Fibroblast of pulmonary artery (primary cell): ENCODE data around the gene TAF10.
A peak's percentile ranks its signal among the peaks of the same experiment; 100 is the strongest.

ENCODE experiments used
- DNase-seq: peaks from one replicate; pipeline ENCODE4 v3.0.0-alpha.2; 2010; ENCODE audit warnings: low read depth
- H3K4me3 ChIP-seq: replicated peaks from 2 replicates; pipeline ENCODE4 v1.5.1; 2011; ENCODE audit warnings: low read depth, mild to moderate bottlenecking, control low read depth, low read length, moderate library complexity
- TF ChIP-seq, protein P1 (sequence below): IDR thresholded peaks from 2 replicates; pipeline ENCODE4 v1.5.1; 2011; ENCODE audit warnings: mild to moderate bottlenecking, control low read depth, low read length, inconsistent platforms; ENCODE audit errors: missing control alignments

Gene TAF10

DNA sequence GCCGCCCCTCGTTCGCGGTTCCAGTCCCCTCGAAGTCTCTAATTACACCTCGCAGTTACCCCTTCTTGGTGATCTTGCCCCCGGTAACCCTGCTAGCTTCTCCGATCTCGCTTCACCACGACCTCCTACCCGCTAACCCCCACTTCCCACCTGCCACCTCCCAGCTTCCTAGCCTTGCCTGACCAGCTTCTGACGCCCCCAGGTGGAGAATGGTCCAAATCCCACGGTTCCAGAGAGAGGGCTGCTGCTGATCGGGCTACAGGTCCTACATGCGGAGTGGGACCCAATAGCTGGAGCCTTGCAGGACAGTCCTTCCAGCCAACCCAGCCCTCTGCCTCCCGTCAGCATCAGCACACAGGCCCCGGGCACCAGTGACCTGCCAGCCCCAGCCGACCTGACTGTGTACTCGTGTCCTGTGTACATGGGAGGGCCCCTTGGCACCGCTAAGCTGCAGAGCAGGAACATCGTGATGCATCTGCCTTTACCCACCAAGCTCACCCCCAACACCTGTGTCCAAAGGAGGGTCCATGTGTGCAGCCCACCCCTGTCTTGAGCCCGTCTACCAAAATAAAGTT, 40.5 kb downstream of the TAF10 start:
- no peak overlapping the region for H3K4me3 ChIP-seq
- TF ChIP-seq, protein P1, sequence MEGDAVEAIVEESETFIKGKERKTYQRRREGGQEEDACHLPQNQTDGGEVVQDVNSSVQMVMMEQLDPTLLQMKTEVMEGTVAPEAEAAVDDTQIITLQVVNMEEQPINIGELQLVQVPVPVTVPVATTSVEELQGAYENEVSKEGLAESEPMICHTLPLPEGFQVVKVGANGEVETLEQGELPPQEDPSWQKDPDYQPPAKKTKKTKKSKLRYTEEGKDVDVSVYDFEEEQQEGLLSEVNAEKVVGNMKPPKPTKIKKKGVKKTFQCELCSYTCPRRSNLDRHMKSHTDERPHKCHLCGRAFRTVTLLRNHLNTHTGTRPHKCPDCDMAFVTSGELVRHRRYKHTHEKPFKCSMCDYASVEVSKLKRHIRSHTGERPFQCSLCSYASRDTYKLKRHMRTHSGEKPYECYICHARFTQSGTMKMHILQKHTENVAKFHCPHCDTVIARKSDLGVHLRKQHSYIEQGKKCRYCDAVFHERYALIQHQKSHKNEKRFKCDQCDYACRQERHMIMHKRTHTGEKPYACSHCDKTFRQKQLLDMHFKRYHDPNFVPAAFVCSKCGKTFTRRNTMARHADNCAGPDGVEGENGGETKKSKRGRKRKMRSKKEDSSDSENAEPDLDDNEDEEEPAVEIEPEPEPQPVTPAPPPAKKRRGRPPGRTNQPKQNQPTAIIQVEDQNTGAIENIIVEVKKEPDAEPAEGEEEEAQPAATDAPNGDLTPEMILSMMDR, result no peak
- DNase-seq, result no peak

DNA sequence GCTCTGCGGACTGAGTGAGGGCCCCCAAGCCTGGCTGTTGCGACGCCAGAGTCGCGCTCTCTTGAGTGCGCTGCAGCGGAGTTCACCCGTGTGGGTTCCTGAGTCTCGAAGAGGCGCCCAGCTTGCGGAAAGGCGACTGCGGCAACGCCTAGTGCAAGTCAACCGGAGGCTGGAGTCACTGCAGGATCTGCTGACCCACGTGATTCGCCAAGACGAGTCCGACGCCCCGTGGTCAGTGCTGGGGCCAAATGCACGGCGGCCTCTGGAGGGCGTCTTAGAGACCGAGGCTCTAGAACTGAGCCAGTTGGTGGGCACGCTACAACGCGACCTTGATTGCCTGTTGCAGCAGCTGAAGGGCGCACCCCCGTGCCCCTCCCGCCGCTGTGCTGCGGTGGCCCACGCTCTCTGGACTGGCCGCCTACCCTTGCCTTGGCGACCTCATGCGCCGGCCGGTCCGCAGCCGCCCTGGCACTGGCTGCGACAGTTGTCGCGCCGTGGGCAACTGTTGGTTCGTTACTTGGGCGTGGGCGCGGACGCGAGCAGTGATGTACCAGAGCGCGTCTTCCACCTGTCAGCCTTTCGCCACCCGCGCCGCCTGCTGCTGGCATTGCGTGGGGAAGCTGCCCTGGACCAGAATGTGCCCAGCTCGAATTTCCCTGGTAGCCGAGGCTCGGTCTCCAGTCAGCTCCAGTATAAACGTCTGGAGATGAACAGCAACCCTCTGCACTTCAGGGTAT, 41.2 kb downstream of the TAF10 start:
- no peak for DNase-seq
- no peak overlapping the region for H3K4me3 ChIP-seq

DNA sequence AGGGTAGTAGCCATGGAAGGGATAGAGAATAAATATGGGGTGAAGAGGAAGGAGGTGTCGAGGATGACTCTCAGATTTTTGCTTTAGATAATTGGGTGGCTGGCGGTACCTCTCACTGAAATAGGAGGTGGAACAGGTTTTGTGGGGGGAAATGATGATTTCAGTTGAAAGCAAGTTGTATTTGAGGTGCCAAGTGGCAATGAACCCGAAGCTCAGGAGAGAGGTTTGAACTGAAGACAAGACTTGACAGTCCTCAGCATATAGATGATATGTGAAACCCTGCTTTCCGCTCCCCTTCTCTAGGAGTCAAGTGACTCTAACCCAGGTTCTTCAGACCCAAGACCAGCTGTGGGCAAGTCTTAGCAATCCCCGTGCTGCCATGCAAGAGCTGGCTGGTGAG, 42.3 kb downstream of the TAF10 start:
- TF ChIP-seq, protein P1, result no peak
- no peak for DNase-seq
- no peak overlapping the region for H3K4me3 ChIP-seq

More for the DNA sequence above, 41.2 kb downstream of the TAF10 start:
- TF ChIP-seq, protein P1, result no peak

- DNase-seq, result peak; percentile 89
- no peak overlapping the region for H3K4me3 ChIP-seq
- TF ChIP-seq, protein P1, result no peak
Measured at GRCh38 chr11:6568191-6568918, 43.7 kb downstream of the TAF10 start.

GRCh38 chr11:6567371-6567745, 44.7 kb downstream of the TAF10 start:
- no peak for DNase-seq
- TF ChIP-seq, protein P1, result no peak
- no peak overlapping the region for H3K4me3 ChIP-seq

- TF ChIP-seq, protein P1, result no peak
- DNase-seq, result no peak
- H3K4me3 ChIP-seq, result no peak overlapping the region
Measured at GRCh38 chr11:6566704-6567370, 45.2 kb downstream of the TAF10 start.
